ENCODE measurements around the gene PGD. TPM values are rescaled to one million over a fixed set of nuclear protein-coding genes. Genes with fewer than 3 reads are reported as not detected.

Gene PGD
- total RNA-seq, 2 donors from 2014 or later, result 115 to 124 TPM

DNA sequence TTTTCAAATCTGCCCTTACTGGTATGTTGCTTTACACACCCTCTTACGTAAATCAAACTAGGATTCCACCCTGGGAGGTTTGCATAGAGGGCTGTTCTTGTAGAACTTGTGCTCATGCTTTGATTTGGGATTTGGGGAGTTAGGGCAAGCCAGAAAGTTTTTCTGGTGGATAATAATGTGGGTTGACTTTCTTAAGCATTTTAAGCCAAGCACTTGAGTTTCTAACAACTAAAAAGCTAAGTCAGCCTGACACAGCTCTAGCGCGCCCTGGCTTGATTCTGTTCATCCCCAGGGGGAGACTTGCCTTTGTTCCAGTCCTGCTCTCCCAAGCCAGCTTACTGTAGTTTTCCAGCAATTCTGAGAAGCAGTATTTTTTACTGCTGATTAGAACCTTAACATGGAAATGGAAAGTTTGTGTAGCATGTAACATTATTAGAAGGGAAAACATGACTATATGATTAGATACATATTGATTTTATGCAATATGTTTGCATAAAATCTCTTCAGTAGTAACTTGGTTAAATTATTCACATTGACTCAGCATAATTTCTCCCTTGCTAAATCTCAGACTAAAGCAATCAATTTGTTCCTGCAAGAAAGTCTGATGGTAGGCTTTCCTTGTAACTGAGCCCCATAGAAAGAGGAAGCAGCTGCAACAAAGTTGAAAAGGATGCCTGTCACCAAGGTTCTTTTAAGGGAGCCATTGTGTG is 11.0 kb upstream of the PGD start:
- Histone ChIP-seq H3K9me3 (no peaks in the 10 kb centered on the region), H3K36me3 (no peaks in the 10 kb centered on the region), H3K27ac (peak overlapping the region; percentile 45), H3K9ac (ENCODE audit: low read depth in 2 of 2, low read length in 2 of 2) (peak overlapping the region in 1 of 2 donors; percentile 32), H3K27me3 (no peaks in the 10 kb centered on the region), H3K4me3 (no peak overlapping the region), H3K4me1 (peaks cover 4% of the 10 kb centered on the region)
- no peak for DNase-seq
- TF ChIP-seq, protein P1, sequence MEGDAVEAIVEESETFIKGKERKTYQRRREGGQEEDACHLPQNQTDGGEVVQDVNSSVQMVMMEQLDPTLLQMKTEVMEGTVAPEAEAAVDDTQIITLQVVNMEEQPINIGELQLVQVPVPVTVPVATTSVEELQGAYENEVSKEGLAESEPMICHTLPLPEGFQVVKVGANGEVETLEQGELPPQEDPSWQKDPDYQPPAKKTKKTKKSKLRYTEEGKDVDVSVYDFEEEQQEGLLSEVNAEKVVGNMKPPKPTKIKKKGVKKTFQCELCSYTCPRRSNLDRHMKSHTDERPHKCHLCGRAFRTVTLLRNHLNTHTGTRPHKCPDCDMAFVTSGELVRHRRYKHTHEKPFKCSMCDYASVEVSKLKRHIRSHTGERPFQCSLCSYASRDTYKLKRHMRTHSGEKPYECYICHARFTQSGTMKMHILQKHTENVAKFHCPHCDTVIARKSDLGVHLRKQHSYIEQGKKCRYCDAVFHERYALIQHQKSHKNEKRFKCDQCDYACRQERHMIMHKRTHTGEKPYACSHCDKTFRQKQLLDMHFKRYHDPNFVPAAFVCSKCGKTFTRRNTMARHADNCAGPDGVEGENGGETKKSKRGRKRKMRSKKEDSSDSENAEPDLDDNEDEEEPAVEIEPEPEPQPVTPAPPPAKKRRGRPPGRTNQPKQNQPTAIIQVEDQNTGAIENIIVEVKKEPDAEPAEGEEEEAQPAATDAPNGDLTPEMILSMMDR (IDR thresholded peaks at IDR 0.05), result no peak
- intact Hi-C loops (cut with DNase I), result no loop called here

DNA sequence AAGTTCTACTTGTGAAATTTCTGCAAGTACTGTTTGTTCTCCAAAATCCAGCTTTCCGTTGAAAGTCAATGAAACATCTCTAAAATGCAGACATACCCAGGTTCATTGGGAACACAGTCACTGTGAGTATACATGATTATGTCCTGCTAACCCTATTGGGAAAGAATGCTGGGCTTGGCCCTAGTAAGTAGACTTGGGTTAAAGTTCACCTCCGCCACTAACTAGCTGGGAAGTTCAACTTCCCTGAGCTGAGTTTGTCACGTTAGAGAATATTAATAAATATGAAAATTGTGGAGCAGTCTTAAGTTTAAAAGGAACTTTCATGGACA is 10.5 kb upstream of the PGD start:
- TF ChIP-seq, protein P1 (IDR thresholded peaks at IDR 0.05), result no peak
- Histone ChIP-seq H3K4me3 (no peak overlapping the region), H3K9ac (ENCODE audit: low read depth in 2 of 2, low read length in 2 of 2) (no peak overlapping the region), H3K9me3 (no peaks in the 10 kb centered on the region), H3K27ac (peak overlapping the region; percentile 45), H3K27me3 (no peaks in the 10 kb centered on the region), H3K4me1 (peaks cover 4% of the 10 kb centered on the region), H3K36me3 (no peaks in the 10 kb centered on the region)
- DNase-seq, result peak; percentile 44
- intact Hi-C loops (cut with DNase I), result no loop called here

DNA sequence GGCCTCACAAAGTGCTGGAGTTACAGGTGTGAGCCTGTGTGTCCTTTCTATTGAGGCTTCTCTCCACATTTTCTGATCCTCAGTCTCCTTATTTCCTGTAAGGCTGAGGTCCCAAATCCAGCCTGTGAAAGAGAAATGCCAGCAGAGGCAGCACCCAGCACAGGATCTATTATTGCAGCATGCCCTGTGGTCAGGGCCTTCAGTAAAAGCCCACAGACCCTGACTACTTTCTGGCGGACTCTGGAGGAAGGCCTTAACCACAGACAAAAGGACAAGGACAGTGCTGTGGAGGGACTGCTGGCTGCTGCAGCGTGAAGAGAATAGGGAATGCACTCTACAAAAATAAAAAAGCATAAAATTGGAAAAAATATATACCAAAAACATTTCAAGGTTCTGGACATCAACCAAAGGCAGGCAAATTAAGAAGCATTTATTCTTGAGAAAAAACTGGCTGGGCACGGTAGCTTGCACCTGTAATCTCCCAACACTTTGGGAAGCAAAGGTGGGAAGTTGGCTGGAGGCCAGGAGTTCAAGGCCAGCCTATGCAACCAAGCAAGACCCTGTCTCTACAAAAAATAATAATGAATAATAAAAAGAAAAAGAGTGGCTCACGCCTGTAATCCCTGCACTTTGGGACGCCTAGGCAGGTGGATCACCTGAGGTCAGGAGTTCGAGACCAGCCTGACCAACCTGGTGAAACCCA is 9.4 kb upstream of the PGD start:
- no peak overlapping the region for H3K27ac ChIP-seq
- TF ChIP-seq, protein P1 (IDR thresholded peaks at IDR 0.05), result no peak
- DNase-seq, result no peak

DNA sequence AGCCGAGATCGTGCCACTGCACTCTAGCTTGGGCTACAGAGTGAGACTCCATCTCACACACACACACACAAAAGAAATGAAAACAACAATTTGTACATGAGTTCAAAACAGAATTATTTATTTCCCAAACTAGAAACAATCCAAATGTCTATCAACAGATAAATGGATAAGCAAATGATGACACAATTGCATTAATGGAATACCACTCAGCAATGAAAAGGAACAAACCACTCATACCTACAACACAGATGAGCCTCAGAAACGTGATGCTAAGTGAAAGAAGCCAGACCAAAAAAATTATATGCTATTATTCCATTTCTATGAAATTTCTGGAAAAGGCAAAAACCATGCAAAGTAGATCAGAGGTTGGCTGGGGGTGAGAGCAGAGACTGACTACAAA is 2.0 kb upstream of the PGD start:
- TF ChIP-seq, protein P1 (IDR thresholded peaks at IDR 0.05), result no peak
- DNase-seq, result no peak
- Histone ChIP-seq H3K27ac (no peak overlapping the region), H3K9ac (ENCODE audit: low read depth in 2 of 2, low read length in 2 of 2) (no peak overlapping the region), H3K4me3 (no peak overlapping the region), H3K27me3 (no peaks in the 10 kb centered on the region), H3K9me3 (no peaks in the 10 kb centered on the region), H3K36me3 (no peaks in the 10 kb centered on the region), H3K4me1 (peaks cover 11% of the 10 kb centered on the region)
- intact Hi-C loops (cut with DNase I), result no loop called here

More for the DNA sequence above, 9.4 kb upstream of the PGD start:
- H3K9ac ChIP-seq (ENCODE audit: low read depth in 2 of 2, low read length in 2 of 2), result no peak overlapping the region
- H3K9me3 ChIP-seq, result no peaks in the 10 kb centered on the region
- H3K4me1 ChIP-seq, result peaks cover 4% of the 10 kb centered on the region
- H3K4me3 ChIP-seq, result no peak overlapping the region
- no peaks in the 10 kb centered on the region for H3K36me3 ChIP-seq
- intact Hi-C loops (cut with DNase I), result no loop called here
- H3K27me3 ChIP-seq, result no peaks in the 10 kb centered on the region

DNA sequence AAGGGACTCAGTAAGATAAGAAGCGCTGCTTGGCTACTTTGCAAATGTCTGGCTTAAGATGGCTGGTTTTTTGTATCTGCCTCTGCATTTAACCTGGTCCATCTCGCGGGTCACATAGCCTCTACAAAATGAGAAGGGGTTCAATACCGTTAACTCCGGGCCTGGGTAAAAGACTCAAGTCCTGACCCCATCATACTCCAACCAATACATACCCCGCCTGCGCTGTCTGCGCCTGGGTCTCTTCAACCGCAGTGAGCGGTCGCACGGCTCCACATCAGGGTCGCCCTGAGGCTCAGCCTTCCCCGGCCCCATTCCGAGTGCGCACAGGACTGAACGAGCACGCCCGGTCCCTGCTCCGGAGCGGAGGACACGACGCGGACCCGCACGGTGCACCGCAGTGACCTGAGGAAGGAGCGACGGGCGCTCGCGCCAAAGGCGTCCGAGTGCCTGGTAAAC is 558 bp upstream of the PGD start:
- H3K9me3 ChIP-seq, result no peaks in the 10 kb centered on the region
- H3K4me1 ChIP-seq, result peaks cover 11% of the 10 kb centered on the region
- H3K9ac ChIP-seq (ENCODE audit: low read depth in 2 of 2, low read length in 2 of 2), result peak overlapping the region; percentile 71 to 73
- DNase-seq, result no peak
- H3K4me3 ChIP-seq, result peak overlapping the region; percentile 76
- H3K27ac ChIP-seq, result peak overlapping the region; percentile 85
- H3K36me3 ChIP-seq, result peaks cover 8% of the 10 kb centered on the region
- TF ChIP-seq, protein P1 (IDR thresholded peaks at IDR 0.05), result no peak
- intact Hi-C loops (cut with DNase I), result no loop called here
- H3K27me3 ChIP-seq, result no peaks in the 10 kb centered on the region
